NOMO-1 treated with dmso at 0.1 percent for 144 hours (cell line): ENCODE measurements around the gene NIBAN1.
"Not testable (repeated sequence)": the region's sequence is repeated elsewhere in the genome, so short reads cannot be mapped to it uniquely, and the experiment has no call there.

Experiments used
- DNase-seq: peaks from one replicate; lab custom pipeline; 2025; ENCODE audit not compliant: unreplicated experiment; lab: John Stamatoyannopoulos, UW

NIBAN1 gene

GRCh38 chr1:184974056-184974836 is at the start of gene NIBAN1:
TSS of gene NIBAN1 (minus strand) at chr1:184974508. CDS start at chr1:184974356, 152 bp downstream.
- peak; percentile 57 for DNase-seq

- no peak for DNase-seq
These were observed 43.7 kb upstream of the NIBAN1 start for GRCh38 chr1:185017966-185018365.

- no peak for DNase-seq
These were observed 43.0 kb upstream of the NIBAN1 start for GRCh38 chr1:185017338-185017737.

GRCh38 chr1:185016880-185017279 is 42.6 kb upstream of the NIBAN1 start:
- DNase-seq, result no peak

- DNase-seq, result no peak
These were observed 41.3 kb upstream of the NIBAN1 start for GRCh38 chr1:185015631-185016030.

- DNase-seq, result no peak
These were observed 40.6 kb upstream of the NIBAN1 start for GRCh38 chr1:185014941-185015340.

- no peak for DNase-seq
These were observed 36.1 kb upstream of the NIBAN1 start for GRCh38 chr1:185010361-185010760.

GRCh38 chr1:185008838-185009237 is 34.5 kb upstream of the NIBAN1 start:
- DNase-seq, result no peak

- not testable (repeated sequence) for DNase-seq
These were observed 27.1 kb upstream of the NIBAN1 start for GRCh38 chr1:185001312-185001880.

GRCh38 chr1:184999974-185000373 is 25.7 kb upstream of the NIBAN1 start:
- DNase-seq, result not testable (repeated sequence)

- no peak for DNase-seq
These were observed 20.0 kb upstream of the NIBAN1 start for GRCh38 chr1:184994301-184994700.

GRCh38 chr1:184992271-184992670 is 18.0 kb upstream of the NIBAN1 start:
- DNase-seq, result no peak

GRCh38 chr1:184990204-184990603 is 15.9 kb upstream of the NIBAN1 start:
- no peak for DNase-seq

- no peak for DNase-seq
These were observed 14.2 kb upstream of the NIBAN1 start for GRCh38 chr1:184988506-184988905.

- DNase-seq, result peak; percentile 39
These were observed 13.4 kb upstream of the NIBAN1 start for GRCh38 chr1:184987696-184988095.

GRCh38 chr1:184986250-184986649 is 11.9 kb upstream of the NIBAN1 start:
- DNase-seq, result no peak

GRCh38 chr1:184982002-184982954 is 8.0 kb upstream of the NIBAN1 start:
- peak; percentile 52 for DNase-seq

- no peak for DNase-seq
These were observed 6.4 kb upstream of the NIBAN1 start for GRCh38 chr1:184980726-184981125.

- no peak for DNase-seq
These were observed 1.0 kb upstream of the NIBAN1 start for GRCh38 chr1:184975208-184975870.

- DNase-seq, result no peak
These were observed 468 bp upstream of the NIBAN1 start for GRCh38 chr1:184974837-184975115.
